ENCODE data around the gene PSORS1C2.

Gene PSORS1C2

DNA sequence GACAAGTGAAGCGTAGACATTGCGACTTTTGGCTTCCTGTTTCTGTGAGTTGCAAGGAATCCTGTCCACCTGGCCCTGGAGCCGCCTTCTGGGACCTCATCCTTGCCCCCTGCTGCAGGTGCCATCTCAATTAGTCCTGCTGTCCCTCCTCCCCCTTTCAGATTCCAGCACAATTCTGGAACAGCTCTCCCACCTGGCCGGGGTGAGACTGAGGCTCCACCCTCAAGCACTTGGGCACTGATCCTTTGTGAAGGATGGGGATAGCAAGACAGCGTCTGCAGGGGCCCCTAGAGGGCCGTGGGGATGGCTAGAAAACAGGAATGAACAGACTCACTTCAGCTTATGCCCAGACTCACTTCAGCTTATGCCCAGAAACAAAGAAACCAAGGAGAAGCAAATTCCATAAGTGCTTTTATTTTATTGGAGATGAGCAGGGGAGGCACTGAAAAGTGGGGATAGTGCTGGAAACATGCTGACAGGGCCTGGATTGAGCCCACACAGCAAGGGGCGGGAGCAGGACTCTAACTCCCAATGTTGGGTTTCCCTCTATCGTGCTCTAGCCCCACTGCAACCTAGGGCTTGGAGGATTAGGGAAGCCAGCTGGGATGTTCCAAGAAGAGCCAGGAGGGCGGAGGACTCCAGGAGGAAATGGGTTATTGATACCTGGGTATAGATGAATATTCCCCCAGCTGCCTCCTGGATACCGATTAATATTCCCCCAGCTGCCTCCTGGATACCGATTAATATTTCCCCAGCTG lies 27.9 kb downstream of the PSORS1C2 start:
- Histone ChIP-seq H3K27me3 (ENCODE audit: low read depth, low read length) (peaks cover 17% of the 10 kb centered on the region), H3K4me3 (ENCODE audit: low read length) (no peak overlapping the region), H3K27ac (ENCODE audit: low read length) (no peak overlapping the region), H2AFZ (ENCODE audit: low read depth, low read length) (no peak overlapping the region), H4K20me1 (ENCODE audit: insufficient read depth, low read length) (no peaks in the 10 kb centered on the region), H3K4me2 (ENCODE audit: low read length) (no peak overlapping the region), H3K9me3 (ENCODE audit: insufficient read depth, low read length) (no peaks in the 10 kb centered on the region), H3K4me1 (ENCODE audit: low read length) (peaks cover 32% of the 10 kb centered on the region), H3K36me3 (replicated peaks; ENCODE audit: low read depth, low read length) (no peaks in the 10 kb centered on the region), H3K79me2 (ENCODE audit: low read length) (no peaks in the 10 kb centered on the region), H3K9ac (ENCODE audit: low read length) (no peak overlapping the region)
- TF ChIP-seq, protein P1, sequence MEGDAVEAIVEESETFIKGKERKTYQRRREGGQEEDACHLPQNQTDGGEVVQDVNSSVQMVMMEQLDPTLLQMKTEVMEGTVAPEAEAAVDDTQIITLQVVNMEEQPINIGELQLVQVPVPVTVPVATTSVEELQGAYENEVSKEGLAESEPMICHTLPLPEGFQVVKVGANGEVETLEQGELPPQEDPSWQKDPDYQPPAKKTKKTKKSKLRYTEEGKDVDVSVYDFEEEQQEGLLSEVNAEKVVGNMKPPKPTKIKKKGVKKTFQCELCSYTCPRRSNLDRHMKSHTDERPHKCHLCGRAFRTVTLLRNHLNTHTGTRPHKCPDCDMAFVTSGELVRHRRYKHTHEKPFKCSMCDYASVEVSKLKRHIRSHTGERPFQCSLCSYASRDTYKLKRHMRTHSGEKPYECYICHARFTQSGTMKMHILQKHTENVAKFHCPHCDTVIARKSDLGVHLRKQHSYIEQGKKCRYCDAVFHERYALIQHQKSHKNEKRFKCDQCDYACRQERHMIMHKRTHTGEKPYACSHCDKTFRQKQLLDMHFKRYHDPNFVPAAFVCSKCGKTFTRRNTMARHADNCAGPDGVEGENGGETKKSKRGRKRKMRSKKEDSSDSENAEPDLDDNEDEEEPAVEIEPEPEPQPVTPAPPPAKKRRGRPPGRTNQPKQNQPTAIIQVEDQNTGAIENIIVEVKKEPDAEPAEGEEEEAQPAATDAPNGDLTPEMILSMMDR (IDR thresholded peaks at IDR 0.05; ENCODE audit: low read depth, low read length), result no peak
- no peak for TF ChIP-seq EZH2phosphoT487 (IDR thresholded peaks at IDR 0.05; ENCODE audit: low read depth)

DNA sequence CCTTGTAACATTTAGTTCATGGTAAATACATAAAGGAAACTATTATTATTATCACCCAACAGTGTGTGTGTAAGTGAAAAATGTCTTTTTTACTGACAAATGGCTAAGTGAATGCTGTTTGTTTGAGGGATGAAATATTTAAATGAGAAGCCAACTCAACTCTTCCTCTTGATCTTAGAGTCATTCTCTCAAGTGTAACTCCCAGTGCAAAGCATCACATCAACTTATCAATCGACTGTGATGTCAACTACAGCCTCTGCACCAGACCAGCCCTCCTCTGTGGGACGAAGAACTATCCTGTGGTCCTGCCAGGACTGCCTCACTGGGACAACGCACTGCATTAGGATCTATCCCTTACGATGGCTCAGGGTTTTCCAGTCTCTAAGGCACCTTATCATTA lies 31.8 kb downstream of the PSORS1C2 start:
- H3K9ac ChIP-seq (ENCODE audit: low read length), result no peak overlapping the region
- no peaks in the 10 kb centered on the region for H3K36me3 ChIP-seq (replicated peaks; ENCODE audit: low read depth, low read length)
- no peaks in the 10 kb centered on the region for H3K79me2 ChIP-seq (ENCODE audit: low read length)
- H3K4me3 ChIP-seq (ENCODE audit: low read length), result no peak overlapping the region
- no peak overlapping the region for H3K4me2 ChIP-seq (ENCODE audit: low read length)
- H3K4me1 ChIP-seq (ENCODE audit: low read length), result peaks cover 13% of the 10 kb centered on the region
- peaks cover 17% of the 10 kb centered on the region for H3K27me3 ChIP-seq (ENCODE audit: low read depth, low read length)
- TF ChIP-seq, protein P1 (IDR thresholded peaks at IDR 0.05; ENCODE audit: low read depth, low read length), result no peak
- no peak for TF ChIP-seq EZH2phosphoT487 (IDR thresholded peaks at IDR 0.05; ENCODE audit: low read depth)
- H4K20me1 ChIP-seq (ENCODE audit: insufficient read depth, low read length), result no peaks in the 10 kb centered on the region
- no peak overlapping the region for H2AFZ ChIP-seq (ENCODE audit: low read depth, low read length)
- no peaks in the 10 kb centered on the region for H3K9me3 ChIP-seq (ENCODE audit: insufficient read depth, low read length)
- no peak overlapping the region for H3K27ac ChIP-seq (ENCODE audit: low read length)

DNA sequence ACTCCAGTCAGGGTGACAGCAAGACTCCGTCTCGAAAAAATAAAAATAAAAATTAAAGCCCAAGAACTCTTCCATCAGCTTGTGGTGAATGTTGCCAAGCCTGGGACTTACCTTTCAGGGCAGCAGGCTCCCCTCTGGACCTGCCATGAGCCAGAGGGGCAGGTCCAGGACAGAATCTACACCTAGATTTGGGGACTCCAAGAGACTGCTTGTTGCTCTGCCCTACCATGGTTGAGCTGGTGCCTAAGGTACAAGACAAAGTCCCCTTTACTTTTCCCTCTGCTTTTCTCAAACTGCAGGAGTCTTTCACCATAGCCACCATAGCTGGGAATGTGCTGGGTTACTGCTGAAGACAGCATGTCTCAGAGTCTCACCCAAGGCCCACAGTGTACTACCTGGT lies 35.7 kb downstream of the PSORS1C2 start:
- Histone ChIP-seq H3K79me2 (ENCODE audit: low read length) (no peaks in the 10 kb centered on the region), H3K27me3 (ENCODE audit: low read depth, low read length) (no peaks in the 10 kb centered on the region; the same call in 1 of the 2 replicates), H3K36me3 (replicated peaks; ENCODE audit: low read depth, low read length) (no peaks in the 10 kb centered on the region), H3K4me3 (ENCODE audit: low read length) (no peak overlapping the region), H4K20me1 (ENCODE audit: insufficient read depth, low read length) (no peaks in the 10 kb centered on the region), H3K9ac (ENCODE audit: low read length) (no peak overlapping the region), H3K27ac (ENCODE audit: low read length) (no peak overlapping the region), H3K9me3 (ENCODE audit: insufficient read depth, low read length) (no peaks in the 10 kb centered on the region), H3K4me2 (ENCODE audit: low read length) (no peak overlapping the region), H2AFZ (ENCODE audit: low read depth, low read length) (no peak overlapping the region), H3K4me1 (ENCODE audit: low read length) (no peaks in the 10 kb centered on the region)
- TF ChIP-seq, protein P1 (IDR thresholded peaks at IDR 0.05; ENCODE audit: low read depth, low read length), result no peak
- no peak for TF ChIP-seq EZH2phosphoT487 (IDR thresholded peaks at IDR 0.05; ENCODE audit: low read depth)

DNA sequence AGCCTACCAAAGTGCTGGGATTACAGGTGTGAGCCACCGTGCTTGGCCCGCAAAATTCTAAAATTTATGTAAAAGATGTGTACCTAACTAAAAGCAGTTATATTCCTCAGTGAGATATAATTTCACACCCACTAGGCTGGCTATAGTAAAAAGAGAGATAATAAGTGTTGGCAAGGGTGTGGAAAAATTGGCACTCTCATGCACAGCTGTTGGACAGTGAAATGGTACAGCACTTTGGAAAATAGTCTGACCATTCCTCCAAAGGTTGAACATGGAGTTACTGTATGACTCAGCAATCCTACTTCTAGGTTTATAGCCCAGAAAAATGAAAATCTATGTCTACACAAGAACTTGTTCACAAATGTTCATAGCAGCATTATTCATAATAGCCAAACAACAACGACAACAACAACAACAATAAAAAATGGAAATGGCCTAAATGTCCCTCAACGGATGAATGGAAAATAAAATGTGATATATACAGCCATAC lies 40.4 kb downstream of the PSORS1C2 start:
- no peak overlapping the region for H3K27ac ChIP-seq (ENCODE audit: low read length)
- TF ChIP-seq, protein P1 (IDR thresholded peaks at IDR 0.05; ENCODE audit: low read depth, low read length), result no peak
- no peak for TF ChIP-seq EZH2phosphoT487 (IDR thresholded peaks at IDR 0.05; ENCODE audit: low read depth)
- no peak overlapping the region for H3K9ac ChIP-seq (ENCODE audit: low read length)
- H3K9me3 ChIP-seq (ENCODE audit: insufficient read depth, low read length), result no peaks in the 10 kb centered on the region
- no peaks in the 10 kb centered on the region for H3K27me3 ChIP-seq (ENCODE audit: low read depth, low read length)
- H4K20me1 ChIP-seq (ENCODE audit: insufficient read depth, low read length), result no peaks in the 10 kb centered on the region
- H3K36me3 ChIP-seq (replicated peaks; ENCODE audit: low read depth, low read length), result no peaks in the 10 kb centered on the region
- no peaks in the 10 kb centered on the region for H3K4me1 ChIP-seq (ENCODE audit: low read length)
- H3K79me2 ChIP-seq (ENCODE audit: low read length), result no peaks in the 10 kb centered on the region
- H2AFZ ChIP-seq (ENCODE audit: low read depth, low read length), result no peak overlapping the region
- no peak overlapping the region for H3K4me2 ChIP-seq (ENCODE audit: low read length)
- H3K4me3 ChIP-seq (ENCODE audit: low read length), result no peak overlapping the region
